Measurements from ENCODE around the gene TFDP1.
"Not testable (repeated sequence)": the region's sequence is repeated elsewhere in the genome, so short reads cannot be mapped to it uniquely, and the experiment has no call there.

The TFDP1 gene

GRCh38 chr13:113621046-113621445 is 36.5 kb downstream of the TFDP1 start:
- no peak for DNase-seq

GRCh38 chr13:113621498-113621897 is 36.9 kb downstream of the TFDP1 start:
- DNase-seq = not testable (repeated sequence)

- not testable (repeated sequence) for DNase-seq
Observed at GRCh38 chr13:113621986-113622550, 37.5 kb downstream of the TFDP1 start.

GRCh38 chr13:113622791-113623490 is 38.4 kb downstream of the TFDP1 start:
- no peak for DNase-seq

- DNase-seq = no peak
Observed at GRCh38 chr13:113623491-113624234, 39.1 kb downstream of the TFDP1 start.

GRCh38 chr13:113624235-113624587 is 39.7 kb downstream of the TFDP1 start:
- no peak for DNase-seq

- not testable (repeated sequence) for DNase-seq
Observed at GRCh38 chr13:113624640-113625304, 40.2 kb downstream of the TFDP1 start.

GRCh38 chr13:113625965-113626721 is 41.6 kb downstream of the TFDP1 start:
- no peak for DNase-seq

- no peak for DNase-seq
Observed at GRCh38 chr13:113627136-113627535, 42.6 kb downstream of the TFDP1 start.

GRCh38 chr13:113628291-113629270 is 44.0 kb downstream of the TFDP1 start:
- DNase-seq = no peak

- no peak for DNase-seq
Observed at GRCh38 chr13:113629866-113630265, 45.3 kb downstream of the TFDP1 start.

GRCh38 chr13:113630296-113630695 is 45.7 kb downstream of the TFDP1 start:
- DNase-seq = no peak

- no peak for DNase-seq
Observed at GRCh38 chr13:113630804-113631203, 46.3 kb downstream of the TFDP1 start.

- no peak for DNase-seq
Observed at GRCh38 chr13:113631341-113632095, 47.0 kb downstream of the TFDP1 start.

- DNase-seq = no peak
Observed at GRCh38 chr13:113632706-113633484, 48.3 kb downstream of the TFDP1 start.

- no peak for DNase-seq
Observed at GRCh38 chr13:113633485-113633873, 48.9 kb downstream of the TFDP1 start.

- DNase-seq = no peak
Observed at GRCh38 chr13:113634279-113635047, 49.9 kb downstream of the TFDP1 start.

GRCh38 chr13:113635048-113635420 is 50.5 kb downstream of the TFDP1 start:
- DNase-seq = no peak

GRCh38 chr13:113635709-113636108 is 51.2 kb downstream of the TFDP1 start:
- DNase-seq = no peak
